Activated naive CD8-positive, alpha-beta T cell (primary cell): ENCODE data around the gene AP5Z1.
"Not testable (repeated sequence)": the region's sequence is repeated elsewhere in the genome, so short reads cannot be mapped to it uniquely, and the experiment has no call there.

Experiments used
- H3K27ac Mint-ChIP-seq: one replicate; pipeline ENCODE4 v1.8.0; 2021; ENCODE audit warnings: mixed read lengths
- H3K27me3 Mint-ChIP-seq: one replicate; pipeline ENCODE4 v1.8.0; 2021; ENCODE audit warnings: mixed read lengths
- H3K36me3 Mint-ChIP-seq: one replicate; pipeline ENCODE4 v1.8.0; 2021; ENCODE audit warnings: mixed read lengths
- H3K4me1 Mint-ChIP-seq: one replicate; pipeline ENCODE4 v1.8.0; 2021; ENCODE audit warnings: low read depth, mixed read lengths
- H3K4me3 Mint-ChIP-seq: one replicate; pipeline ENCODE4 v1.8.0; 2021; ENCODE audit warnings: mild to moderate bottlenecking, mixed read lengths
- H3K9me3 Mint-ChIP-seq: one replicate; pipeline ENCODE4 v1.8.0; 2021; ENCODE audit warnings: low read depth, mixed read lengths

Gene AP5Z1

GRCh38 chr7:4787541-4787940 is 12.1 kb downstream of the AP5Z1 start:
- Mint-ChIP-seq H3K27me3 (no peaks in the 10 kb centered on the region), H3K27ac (peak overlapping the region; percentile 41), H3K9me3 (no peaks in the 10 kb centered on the region), H3K36me3 (no peaks in the 10 kb centered on the region), H3K4me1 (no peaks in the 10 kb centered on the region), H3K4me3 (no peak overlapping the region)

GRCh38 chr7:4787947-4788626 is 12.7 kb downstream of the AP5Z1 start:
- Mint-ChIP-seq H3K27me3 (no peaks in the 10 kb centered on the region), H3K27ac (peak overlapping the region; percentile 41), H3K4me3 (no peak overlapping the region), H3K9me3 (no peaks in the 10 kb centered on the region), H3K36me3 (no peaks in the 10 kb centered on the region), H3K4me1 (no peaks in the 10 kb centered on the region)

GRCh38 chr7:4788627-4789189 is 13.3 kb downstream of the AP5Z1 start:
- no peaks in the 10 kb centered on the region for H3K36me3 Mint-ChIP-seq
- no peaks in the 10 kb centered on the region for H3K4me1 Mint-ChIP-seq
- no peaks in the 10 kb centered on the region for H3K9me3 Mint-ChIP-seq
- no peak overlapping the region for H3K4me3 Mint-ChIP-seq
- H3K27me3 Mint-ChIP-seq, result no peaks in the 10 kb centered on the region
- H3K27ac Mint-ChIP-seq, result no peak overlapping the region

GRCh38 chr7:4789194-4790077 is 14.0 kb downstream of the AP5Z1 start:
- peaks cover 2% of the 10 kb centered on the region for H3K4me1 Mint-ChIP-seq
- no peak overlapping the region for H3K4me3 Mint-ChIP-seq
- H3K27ac Mint-ChIP-seq, result no peak overlapping the region
- no peaks in the 10 kb centered on the region for H3K36me3 Mint-ChIP-seq
- H3K27me3 Mint-ChIP-seq, result no peaks in the 10 kb centered on the region
- H3K9me3 Mint-ChIP-seq, result no peaks in the 10 kb centered on the region

GRCh38 chr7:4790078-4790465 is 14.6 kb downstream of the AP5Z1 start:
- peaks cover 4% of the 10 kb centered on the region for H3K4me1 Mint-ChIP-seq
- no peak overlapping the region for H3K4me3 Mint-ChIP-seq
- no peaks in the 10 kb centered on the region for H3K27me3 Mint-ChIP-seq
- H3K36me3 Mint-ChIP-seq, result no peaks in the 10 kb centered on the region
- H3K9me3 Mint-ChIP-seq, result no peaks in the 10 kb centered on the region
- H3K27ac Mint-ChIP-seq, result no peak overlapping the region

DNA sequence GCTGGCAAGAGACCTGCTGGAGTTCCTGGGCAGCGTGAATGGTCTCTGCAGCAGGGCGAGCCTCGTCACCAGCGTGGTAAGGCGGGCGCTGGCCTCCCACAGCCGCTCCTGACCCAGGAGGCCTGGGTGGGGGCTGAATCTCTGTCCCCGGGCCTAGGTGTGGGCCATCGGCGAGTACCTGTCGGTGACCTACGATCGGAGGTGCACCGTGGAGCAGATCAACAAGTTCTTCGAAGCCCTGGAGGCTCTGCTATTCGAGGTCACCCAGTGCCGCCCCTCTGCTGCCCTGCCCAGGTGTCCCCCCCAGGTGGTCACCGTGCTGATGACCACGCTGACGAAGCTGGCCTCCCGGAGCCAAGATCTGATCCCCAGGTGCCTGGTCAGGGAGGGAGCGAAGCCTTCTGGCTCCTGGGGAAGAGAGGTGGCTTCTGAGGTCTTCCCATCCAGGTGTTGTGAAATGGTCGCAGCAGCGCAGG is 15.1 kb downstream of the AP5Z1 start:
- H3K9me3 Mint-ChIP-seq, result no peaks in the 10 kb centered on the region
- H3K27ac Mint-ChIP-seq, result no peak overlapping the region
- no peaks in the 10 kb centered on the region for H3K36me3 Mint-ChIP-seq
- no peaks in the 10 kb centered on the region for H3K27me3 Mint-ChIP-seq
- peaks cover 4% of the 10 kb centered on the region for H3K4me1 Mint-ChIP-seq
- H3K4me3 Mint-ChIP-seq, result no peak overlapping the region

DNA sequence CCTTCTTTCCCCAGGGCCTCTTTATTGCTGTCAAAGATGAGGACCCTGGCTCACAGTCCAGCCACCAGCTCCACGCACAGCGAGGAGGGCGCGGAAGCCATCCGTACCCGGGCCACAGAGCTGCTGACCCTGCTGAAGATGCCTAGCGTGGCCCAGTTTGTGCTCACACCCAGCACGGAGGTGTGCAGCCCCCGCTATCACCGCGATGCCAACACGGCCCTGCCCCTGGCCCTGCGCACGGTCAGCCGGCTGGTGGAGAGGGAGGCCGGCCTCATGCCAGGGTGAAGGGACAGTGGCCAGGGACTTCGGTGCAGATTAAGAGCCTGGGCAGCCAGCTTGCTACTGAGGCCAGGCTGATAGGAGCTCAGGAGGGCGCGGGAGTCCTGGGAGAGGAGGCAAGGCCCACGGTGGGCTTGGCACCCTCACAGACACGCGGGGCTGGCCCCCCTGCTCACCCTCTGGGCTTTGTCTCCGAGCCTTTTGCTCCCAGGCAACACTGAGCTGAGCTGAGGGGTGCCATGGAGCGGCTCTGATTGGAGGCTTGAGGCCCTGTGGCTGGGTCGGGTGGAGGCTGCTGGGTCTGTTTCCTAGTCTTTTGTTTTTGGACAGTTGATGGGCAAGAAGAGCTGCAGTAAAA is 15.8 kb downstream of the AP5Z1 start:
- Mint-ChIP-seq H3K36me3 (no peaks in the 10 kb centered on the region), H3K4me1 (peaks cover 4% of the 10 kb centered on the region), H3K27ac (no peak overlapping the region), H3K27me3 (no peaks in the 10 kb centered on the region), H3K9me3 (no peaks in the 10 kb centered on the region), H3K4me3 (peak overlapping the region; percentile 17)

DNA sequence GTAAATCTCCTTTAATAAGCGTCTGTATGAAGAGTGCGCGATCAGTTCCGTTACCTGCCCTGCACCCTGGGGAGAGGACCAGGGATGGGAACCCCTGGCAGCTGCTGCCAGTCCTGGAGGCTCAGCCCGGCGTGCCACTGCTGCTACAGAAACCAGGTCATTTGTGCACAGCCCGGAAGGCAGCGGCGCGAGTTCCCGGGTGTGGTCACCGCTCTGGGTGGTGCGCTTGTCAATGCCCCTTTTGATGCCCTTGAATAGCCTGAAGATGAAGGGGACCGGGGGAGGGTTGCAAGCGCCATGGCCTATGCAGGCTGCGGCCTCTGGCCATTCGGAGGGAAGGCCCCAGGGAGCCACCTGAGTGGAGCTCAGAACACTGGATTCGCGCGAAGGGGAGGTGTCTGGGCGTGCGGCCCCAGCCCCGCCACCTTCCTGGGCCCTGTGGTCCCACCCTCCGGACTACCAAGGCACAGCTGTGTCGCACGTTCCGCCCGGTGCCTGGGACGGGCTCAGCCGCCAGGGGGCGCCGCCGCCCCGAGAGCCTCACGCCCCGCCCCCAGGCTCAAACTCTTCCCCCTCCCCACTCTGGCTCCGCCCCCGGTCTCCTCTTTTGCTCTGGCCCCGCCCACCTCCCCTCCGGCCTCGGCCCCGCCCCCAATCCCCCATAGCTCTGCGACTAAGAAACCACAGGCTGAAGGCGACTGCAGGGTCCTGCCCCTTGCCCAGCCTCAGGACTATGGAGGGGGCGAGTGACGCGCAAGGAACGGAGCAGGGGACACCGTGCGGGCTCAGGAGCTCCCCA is 16.5 kb downstream of the AP5Z1 start:
- peak overlapping the region; percentile 17 for H3K4me3 Mint-ChIP-seq
- H3K9me3 Mint-ChIP-seq, result no peaks in the 10 kb centered on the region
- no peak overlapping the region for H3K27ac Mint-ChIP-seq
- H3K27me3 Mint-ChIP-seq, result no peaks in the 10 kb centered on the region
- H3K36me3 Mint-ChIP-seq, result no peaks in the 10 kb centered on the region
- peaks cover 4% of the 10 kb centered on the region for H3K4me1 Mint-ChIP-seq

DNA sequence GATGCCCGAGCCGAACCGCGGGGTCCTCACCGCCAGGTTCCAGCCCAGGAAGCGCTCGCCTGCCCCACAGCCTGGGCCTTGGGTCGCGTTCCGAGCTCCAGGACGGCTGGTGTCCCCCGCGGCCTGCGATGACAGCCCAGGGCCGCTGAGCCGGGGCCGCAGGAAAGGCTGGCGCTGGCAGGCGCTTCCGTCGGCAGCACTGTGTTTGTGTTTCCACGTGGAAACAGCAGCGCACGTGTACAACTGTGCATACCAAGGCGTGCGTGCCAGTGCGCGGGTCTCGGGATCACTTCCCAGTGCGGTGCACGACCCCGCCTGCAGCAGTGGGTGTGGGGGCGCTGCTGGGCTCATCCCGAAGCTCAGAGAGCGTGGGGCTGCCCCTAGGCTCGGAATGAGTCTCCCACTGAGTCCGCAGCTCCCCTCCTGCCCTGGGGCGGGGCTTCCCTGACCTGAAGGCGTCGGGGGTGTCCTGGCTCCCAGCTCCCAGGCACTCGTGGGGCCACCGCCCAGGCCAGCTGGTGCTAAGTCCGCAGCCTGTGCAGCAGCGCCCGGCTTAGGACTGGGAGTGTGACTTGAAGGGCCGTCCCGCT is 17.2 kb downstream of the AP5Z1 start:
- Mint-ChIP-seq H3K4me1 (peaks cover 4% of the 10 kb centered on the region), H3K27me3 (no peaks in the 10 kb centered on the region), H3K27ac (no peak overlapping the region), H3K9me3 (no peaks in the 10 kb centered on the region), H3K4me3 (no peak overlapping the region), H3K36me3 (no peaks in the 10 kb centered on the region)

DNA sequence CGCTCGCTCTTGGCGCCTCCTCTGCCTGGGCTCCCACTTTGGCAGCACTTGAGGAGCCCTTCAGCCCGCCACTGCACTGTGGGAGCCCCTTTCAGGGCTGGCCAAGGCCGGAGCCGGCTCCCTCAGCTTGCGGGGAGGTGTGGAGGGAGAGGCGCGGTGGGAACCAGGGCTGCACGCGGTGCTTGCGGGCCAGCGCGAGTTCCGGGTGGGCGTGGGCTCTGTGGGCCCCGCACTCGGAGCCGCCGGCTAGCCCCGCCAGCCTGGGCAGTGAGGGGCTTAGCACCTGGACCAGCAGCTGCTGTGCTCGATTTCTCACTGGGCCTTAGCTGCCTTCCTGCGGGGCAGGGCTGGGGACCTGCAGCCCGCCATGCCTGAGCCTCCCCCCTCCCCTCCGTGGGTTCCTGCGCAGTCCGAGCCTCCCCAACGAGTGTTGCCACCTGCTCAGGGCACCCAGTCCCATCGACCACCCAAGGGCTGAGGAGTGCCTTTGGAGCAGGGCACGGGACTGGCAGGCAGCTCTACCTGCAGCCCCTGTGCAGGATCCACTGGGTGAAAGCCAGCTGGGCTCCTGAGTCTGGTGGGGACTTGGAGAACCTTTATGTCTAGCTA is 18.1 kb downstream of the AP5Z1 start:
- not testable (repeated sequence) for H3K4me1 Mint-ChIP-seq, H3K4me3 Mint-ChIP-seq, H3K36me3 Mint-ChIP-seq, H3K27me3 Mint-ChIP-seq, H3K9me3 Mint-ChIP-seq, H3K27ac Mint-ChIP-seq

DNA sequence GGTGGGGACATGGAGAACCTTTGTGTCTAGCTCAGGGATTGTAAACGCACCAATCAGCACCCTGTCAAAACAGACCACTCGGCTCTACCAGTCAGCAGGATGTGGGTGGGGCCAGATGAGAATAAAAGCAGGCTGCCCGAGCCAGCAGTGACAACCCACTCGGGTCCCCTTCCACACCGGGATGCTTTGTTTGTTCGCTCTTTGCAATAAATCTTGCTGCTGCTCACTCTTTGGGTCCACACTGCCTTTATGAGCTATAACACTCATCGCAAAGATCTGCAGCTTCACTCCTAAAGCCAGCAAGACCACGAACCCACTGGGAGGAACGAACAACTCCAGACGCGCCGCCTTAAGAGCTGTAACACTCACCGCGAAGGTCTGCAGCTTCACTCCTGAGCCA is 18.7 kb downstream of the AP5Z1 start:
- not testable (repeated sequence) for H3K27me3 Mint-ChIP-seq, H3K27ac Mint-ChIP-seq, H3K36me3 Mint-ChIP-seq, H3K4me3 Mint-ChIP-seq, H3K4me1 Mint-ChIP-seq, H3K9me3 Mint-ChIP-seq

DNA sequence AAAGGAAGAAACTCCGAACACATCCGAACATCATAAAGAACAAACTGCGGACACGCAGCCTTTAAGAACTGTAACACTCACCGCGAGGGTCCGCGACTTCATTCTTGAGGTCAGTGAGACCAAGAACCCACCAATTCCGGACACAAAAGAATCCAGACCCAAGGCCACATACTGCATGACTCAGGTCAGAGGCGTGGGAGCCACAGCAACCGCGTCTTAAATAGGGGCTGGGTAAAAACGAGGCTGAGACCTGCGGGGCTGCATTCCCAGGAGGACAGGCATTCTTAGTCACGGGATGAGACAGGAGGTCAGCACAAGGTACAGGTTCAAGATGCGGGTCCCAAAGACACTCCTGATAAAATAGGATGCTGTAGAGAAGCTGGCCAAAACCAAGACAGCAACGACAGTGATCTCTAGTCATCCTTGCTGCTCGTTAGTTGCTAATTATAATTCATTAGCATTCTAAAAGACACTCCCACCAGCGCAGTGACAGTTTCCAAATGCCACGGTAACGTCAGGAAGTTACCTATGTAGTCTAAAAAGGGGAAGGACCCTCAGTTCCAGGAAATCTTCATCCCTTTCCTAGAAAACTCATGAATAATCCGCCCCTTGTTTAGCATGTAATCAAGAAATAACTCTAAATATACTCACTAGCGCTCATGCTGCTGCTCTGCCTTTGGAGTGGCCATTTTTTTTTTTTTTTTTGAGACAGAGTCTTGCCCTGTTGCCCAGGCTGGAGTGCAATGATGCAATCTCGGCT is 19.3 kb downstream of the AP5Z1 start:
- Mint-ChIP-seq H3K27me3 (no peaks in the 10 kb centered on the region), H3K9me3 (no peaks in the 10 kb centered on the region), H3K4me3 (no peak overlapping the region), H3K36me3 (no peaks in the 10 kb centered on the region), H3K27ac (no peak overlapping the region), H3K4me1 (peaks cover 4% of the 10 kb centered on the region)

DNA sequence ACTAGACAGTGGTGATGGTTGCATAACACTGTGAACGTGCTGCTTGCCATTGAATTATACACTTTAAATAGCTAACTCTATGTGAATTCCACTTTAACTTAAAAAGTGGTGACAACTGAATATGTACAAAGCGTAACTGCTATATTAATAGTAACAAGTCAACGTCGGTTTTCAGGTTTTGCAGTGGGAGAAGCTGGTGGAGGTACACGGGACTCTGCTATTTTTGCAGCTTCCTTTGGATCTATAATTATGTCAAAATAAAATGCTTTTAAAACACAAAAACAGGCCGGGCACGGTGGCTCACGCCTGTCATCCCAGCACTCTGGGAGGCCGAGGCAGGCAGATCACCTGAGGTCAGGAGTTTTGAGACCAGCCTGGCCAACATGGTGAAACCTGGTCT is 21.0 kb downstream of the AP5Z1 start:
- Mint-ChIP-seq H3K27ac (no peak overlapping the region), H3K9me3 (no peaks in the 10 kb centered on the region), H3K4me3 (no peak overlapping the region), H3K4me1 (peaks cover 4% of the 10 kb centered on the region), H3K27me3 (no peaks in the 10 kb centered on the region), H3K36me3 (no peaks in the 10 kb centered on the region)
